ENCODE data around the gene SLC26A11. TPM values are rescaled to one million over a fixed set of nuclear protein-coding genes. Genes with fewer than 3 reads are reported as not detected.
A peak's percentile ranks its signal among the peaks of the same experiment; 100 is the strongest.

The SLC26A11 gene
- total and polyA plus RNA-seq, 2 of the 13 experiments (the other 11 are each of a cell fraction or from before 2014, with no cell fraction given), result 8.7 to 13.2 TPM

- TF ChIP-seq ZNF615 (CRISPR knock-in tag; IDR thresholded peaks at IDR 0.05; ENCODE audit: borderline replicate concordance) (no peak), ETS1 (CRISPR knock-in tag; IDR thresholded peaks at IDR 0.05) (no peak), PHF21A (CRISPR knock-in tag; IDR thresholded peaks at IDR 0.05) (peak; percentile 96), SP2 (CRISPR knock-in tag; IDR thresholded peaks at IDR 0.05) (no peak), RAD51 (IDR thresholded peaks at IDR 0.05; ENCODE audit: borderline replicate concordance) (no peak), ZNF687 (CRISPR knock-in tag; IDR thresholded peaks at IDR 0.05) (peak; percentile 91), TFAP4 (IDR thresholded peaks at IDR 0.05; ENCODE audit: borderline replicate concordance, low read depth) (peak; percentile 69; the same call in 1 of the 2 replicates), FOXO4 (CRISPR knock-in tag; conservative IDR thresholded peaks at IDR 0.05) (no peak), ZBTB49 (CRISPR knock-in tag; IDR thresholded peaks at IDR 0.05; ENCODE audit: borderline replicate concordance) (peak; percentile 62; the same call in 1 of the 2 replicates), THAP7 (CRISPR knock-in tag; IDR thresholded peaks at IDR 0.05) (0 out of 2 replicates have a peak, but pooled peaks have one; percentile 28), ZMYM2 (CRISPR knock-in tag; IDR thresholded peaks at IDR 0.05) (0 out of 2 replicates have a peak, but pooled peaks have one; percentile 27), KDM2A (CRISPR knock-in tag; IDR thresholded peaks at IDR 0.05; ENCODE audit: borderline replicate concordance, low read depth) (peak; percentile 90), SMARCC2 (IDR thresholded peaks at IDR 0.05) (no peak), ZNF878 (CRISPR knock-in tag; IDR thresholded peaks at IDR 0.05) (peak; percentile 90), SRSF9 (IDR thresholded peaks at IDR 0.05; ENCODE audit: borderline replicate concordance, insufficient read depth, low read depth, low read length, poor library complexity, severe bottlenecking) (no peak), CBX2 (IDR thresholded peaks at IDR 0.05; ENCODE audit: low read depth, low read length) (no peak), CBX2 (CRISPR knock-in tag; IDR thresholded peaks at IDR 0.05; ENCODE audit: low read depth) (no peak; the same call in 1 of the 2 replicates), ZNF44 (CRISPR knock-in tag; IDR thresholded peaks at IDR 0.05) (peak; percentile 45; the same call in 1 of the 2 replicates)
Measured at GRCh38 chr17:80261159-80261894, 41.1 kb downstream of the SLC26A11 start (continued).

Measured in HepG2 (cell line).